NCI-H1694 treated with DMSO at 0.1 percent for 48 hours (cell line): Measurements from ENCODE around the gene CNOT11.
"Not testable (repeated sequence)": the region's sequence is repeated elsewhere in the genome, so short reads cannot be mapped to it uniquely, and the experiment has no call there.

ENCODE experiments used
- DNase-seq: peaks from one replicate; lab custom pipeline; 2025; lab: John Stamatoyannopoulos, UW

The CNOT11 gene

DNA sequence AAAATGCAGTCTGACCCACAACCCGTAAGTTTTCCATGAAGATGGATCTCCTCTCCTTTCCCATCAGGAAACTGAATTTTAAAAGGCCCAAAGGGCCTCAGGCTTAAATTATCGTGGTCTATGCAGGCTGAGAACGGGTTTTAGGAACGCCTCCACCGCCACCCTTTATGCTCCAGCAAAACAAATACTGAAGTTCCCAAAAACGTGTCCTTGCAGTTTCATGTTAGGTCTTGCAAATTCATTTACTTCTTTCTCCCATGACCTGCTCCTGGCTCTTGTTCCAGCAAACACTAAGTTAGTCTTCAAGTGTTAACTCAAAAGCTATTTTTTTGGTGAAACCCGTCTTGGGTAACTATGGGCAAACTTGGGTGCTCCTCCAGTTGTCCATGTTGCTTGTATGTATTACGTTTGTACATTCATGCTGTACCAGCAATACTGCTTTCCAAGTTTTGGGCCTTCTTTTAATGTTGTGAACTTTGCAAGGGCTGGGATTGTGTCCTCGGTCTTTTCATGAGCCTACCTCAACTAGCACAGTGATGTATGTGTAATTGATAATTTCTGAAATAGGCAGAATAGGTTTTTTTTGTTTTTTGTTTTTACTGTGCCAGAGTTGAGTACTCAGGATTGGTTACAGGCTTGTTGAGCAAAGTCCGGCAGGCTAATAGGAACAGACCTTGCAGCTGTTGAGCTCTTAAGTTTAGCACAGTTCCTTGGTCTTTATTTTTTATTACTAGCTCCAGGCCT, 57.6 kb downstream of the CNOT11 start:
- no peak for DNase-seq

DNA sequence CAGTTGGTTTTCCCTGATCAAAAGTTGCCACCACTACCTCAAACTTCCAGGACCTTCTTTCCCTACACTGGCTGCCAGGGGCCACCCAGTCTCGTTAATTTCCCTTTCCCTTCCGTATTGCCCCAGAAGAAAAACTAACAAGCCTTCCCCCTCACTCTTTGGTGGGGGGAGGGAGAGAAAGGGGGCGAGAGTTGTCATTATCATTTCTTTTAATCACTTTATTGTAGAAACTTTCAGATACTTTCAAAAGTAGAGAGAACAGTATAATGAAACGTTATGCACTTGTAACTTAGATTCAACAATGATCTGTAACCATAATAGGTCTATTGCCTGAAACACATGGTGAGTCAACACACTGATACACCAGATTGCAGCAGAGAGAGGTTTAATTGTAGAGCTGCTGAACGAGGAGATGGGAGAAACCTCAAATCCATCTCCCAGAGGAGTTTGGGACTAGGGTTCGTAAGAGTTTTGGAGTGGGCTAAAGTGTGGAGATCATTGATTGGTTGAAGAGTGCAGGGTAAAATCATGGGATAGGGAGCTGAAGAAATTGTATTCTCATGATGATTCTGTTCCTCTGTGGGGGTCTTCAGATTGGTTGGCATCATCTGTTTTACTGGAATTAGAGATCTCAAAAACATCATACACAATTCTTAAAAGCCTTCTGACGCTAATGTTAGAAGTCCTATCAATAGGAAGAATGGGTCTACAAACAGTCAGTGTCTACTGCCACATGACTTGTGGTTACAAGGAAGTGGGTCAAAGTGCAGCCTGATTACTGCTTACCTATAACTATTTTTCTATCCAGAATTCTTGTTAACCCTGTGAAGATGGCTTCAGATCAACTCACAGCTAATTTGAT, 58.4 kb downstream of the CNOT11 start:
- DNase-seq: no peak

DNA sequence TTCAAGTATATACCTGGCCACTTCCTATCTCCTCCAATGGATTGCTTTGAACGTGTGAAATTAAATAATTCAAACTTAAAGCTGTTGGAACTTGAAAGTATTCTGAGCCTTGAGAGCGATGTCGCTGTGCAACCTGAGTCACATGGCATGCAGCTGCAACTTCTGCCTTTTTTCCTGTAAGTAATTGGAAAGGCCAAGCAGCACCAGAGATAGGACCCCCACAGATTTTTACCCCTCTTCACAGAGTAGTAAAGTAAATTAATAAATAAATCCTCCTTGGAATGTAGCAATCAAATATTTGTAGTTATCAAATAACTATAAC, 59.0 kb downstream of the CNOT11 start:
- DNase-seq: no peak

DNA sequence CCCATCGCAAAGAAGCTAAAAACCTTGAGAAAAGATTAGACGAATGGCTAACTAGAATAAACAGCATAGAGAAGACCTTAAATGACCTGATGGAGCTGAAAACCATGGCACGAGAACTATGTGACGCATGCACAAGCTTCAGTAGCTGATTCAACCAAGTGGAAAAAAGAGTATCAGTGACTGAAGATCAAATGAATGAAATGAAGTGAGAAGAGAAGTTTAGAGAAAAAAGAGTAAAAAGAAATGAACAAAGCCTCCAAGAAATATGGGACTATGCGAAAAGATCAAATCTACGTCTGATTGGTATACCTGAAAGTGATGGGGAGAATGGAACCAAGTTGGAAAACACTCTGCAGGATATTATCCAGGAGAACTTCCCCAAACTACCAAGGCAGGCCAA, 63.9 kb downstream of the CNOT11 start:
- not testable (repeated sequence) for DNase-seq
